Measurements from ENCODE around the gene CCL20.
A peak's percentile ranks its signal among the peaks of the same experiment; 100 is the strongest.

CCL20 gene

GRCh38 chr2:227804975-227805374, 8.7 kb upstream of the CCL20 start:
- no peak for DNase-seq (ENCODE audit: low spot score)

- peak; percentile 60 for DNase-seq (ENCODE audit: low spot score)
Measured at GRCh38 chr2:227805578-227805977, 8.1 kb upstream of the CCL20 start.

GRCh38 chr2:227808936-227809335, 4.7 kb upstream of the CCL20 start:
- DNase-seq (ENCODE audit: low spot score) = no peak

- no peak for DNase-seq (ENCODE audit: low spot score)
Measured at GRCh38 chr2:227812001-227812400, 1.6 kb upstream of the CCL20 start.

GRCh38 chr2:227813229-227813561, 447 bp upstream of the CCL20 start:
- DNase-seq (ENCODE audit: low spot score) = no peak

- DNase-seq (ENCODE audit: low spot score) = no peak
Measured at GRCh38 chr2:227815066-227815465, 1.4 kb downstream of the CCL20 start.

GRCh38 chr2:227816507-227817294, 3.1 kb downstream of the CCL20 start:
- no peak for DNase-seq (ENCODE audit: low spot score)

GRCh38 chr2:227817336-227817735, 3.7 kb downstream of the CCL20 start:
- DNase-seq (ENCODE audit: low spot score) = no peak

- peak; percentile 80 for DNase-seq (ENCODE audit: low spot score)
Measured at GRCh38 chr2:227817850-227818674, 4.4 kb downstream of the CCL20 start.

GRCh38 chr2:227818675-227819397, 5.2 kb downstream of the CCL20 start:
- DNase-seq (ENCODE audit: low spot score) = peak; percentile 4

GRCh38 chr2:227819398-227819697, 5.7 kb downstream of the CCL20 start:
- DNase-seq (ENCODE audit: low spot score) = no peak

GRCh38 chr2:227821043-227821942, 7.7 kb downstream of the CCL20 start:
- no peak for DNase-seq (ENCODE audit: low spot score)

- no peak for DNase-seq (ENCODE audit: low spot score)
Measured at GRCh38 chr2:227822416-227823003, 8.9 kb downstream of the CCL20 start.

GRCh38 chr2:227823922-227824321, 10.3 kb downstream of the CCL20 start:
- DNase-seq (ENCODE audit: low spot score) = no peak

- no peak for DNase-seq (ENCODE audit: low spot score)
Measured at GRCh38 chr2:227824711-227825110, 11.1 kb downstream of the CCL20 start.

- DNase-seq (ENCODE audit: low spot score) = peak; percentile 31
Measured at GRCh38 chr2:227826019-227826521, 12.4 kb downstream of the CCL20 start.

GRCh38 chr2:227826563-227826962, 12.9 kb downstream of the CCL20 start:
- peak; percentile 18 for DNase-seq (ENCODE audit: low spot score)

- DNase-seq (ENCODE audit: low spot score) = no peak
Measured at GRCh38 chr2:227827143-227827542, 13.5 kb downstream of the CCL20 start.

- no peak for DNase-seq (ENCODE audit: low spot score)
Measured at GRCh38 chr2:227828477-227828912, 14.9 kb downstream of the CCL20 start.

- no peak for DNase-seq (ENCODE audit: low spot score)
Measured at GRCh38 chr2:227829337-227829736, 15.7 kb downstream of the CCL20 start.

GRCh38 chr2:227834423-227834822, 20.8 kb downstream of the CCL20 start:
- DNase-seq (ENCODE audit: low spot score) = no peak

All from CD4-positive, alpha-beta T cell treated with Interleukin-2 at 100 ng/mL for 4 hours (primary cell).